IPS-NIHi7 (cell line): ENCODE results near the gene CNTN4.
A peak's percentile ranks its signal among the peaks of the same experiment; 100 is the strongest.

Source experiments
- DNase-seq: peaks from one replicate; pipeline ENCODE4 v3.0.0; 2012; ENCODE audit warnings: mixed read lengths; ENCODE audit errors: extremely low spot score

The CNTN4 gene

DNA sequence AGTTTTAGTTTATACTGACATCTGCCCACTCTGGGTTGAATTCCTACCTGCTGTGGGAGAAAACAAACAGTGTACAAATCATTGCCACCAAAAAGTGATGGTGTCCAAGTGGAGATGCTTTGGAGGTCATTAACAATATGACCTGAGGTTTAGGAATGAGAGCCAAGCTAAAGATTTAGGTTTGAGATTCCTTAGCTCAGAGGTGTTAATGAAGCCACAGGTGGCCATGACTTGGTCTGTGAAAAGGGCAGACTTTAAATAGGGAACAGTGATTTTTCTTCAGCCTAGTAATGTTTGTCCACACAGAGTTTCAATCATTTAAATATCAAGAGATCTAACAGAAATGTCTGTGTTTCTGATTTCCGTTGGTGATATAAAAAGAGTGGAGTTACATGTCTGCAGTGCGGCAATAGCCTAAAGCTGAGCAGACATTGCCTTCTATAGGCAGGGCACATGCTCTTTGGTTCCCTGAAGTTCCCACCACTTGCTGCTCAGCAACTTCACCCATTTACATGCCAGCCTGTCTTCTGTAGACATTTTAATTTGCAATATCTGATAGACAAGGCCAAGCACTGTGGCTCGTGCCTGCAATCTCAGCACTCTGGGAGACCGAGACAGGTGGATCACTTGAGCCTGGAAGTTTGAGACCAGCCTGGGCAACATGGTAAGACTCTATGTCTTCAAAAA, 588.3 kb downstream of the CNTN4 start:
- DNase-seq = no peak

DNA sequence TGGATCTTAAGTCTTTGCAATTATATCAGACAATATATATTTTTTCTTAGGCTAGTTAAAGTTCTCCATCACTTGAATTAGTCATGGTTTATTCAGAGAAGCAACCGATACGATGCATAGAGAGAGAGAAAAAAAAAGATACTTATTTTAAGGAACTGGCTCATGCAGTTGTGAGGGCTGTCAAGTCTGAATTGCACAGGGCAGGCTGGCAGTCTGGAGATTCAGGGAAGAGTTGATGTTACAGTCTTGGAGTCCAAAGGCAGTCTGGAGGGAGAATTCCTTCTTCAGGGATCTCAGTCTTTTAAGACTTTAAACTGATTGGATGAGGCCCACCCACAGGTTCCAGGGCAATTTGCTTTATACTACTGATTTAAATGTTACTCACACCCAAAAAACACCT, 598.9 kb downstream of the CNTN4 start:
- no peak for DNase-seq

GRCh38 chr3:2701471-2701870, 602.8 kb downstream of the CNTN4 start:
- no peak for DNase-seq

GRCh38 chr3:2706144-2706835, 607.6 kb downstream of the CNTN4 start:
- no peak for DNase-seq

DNA sequence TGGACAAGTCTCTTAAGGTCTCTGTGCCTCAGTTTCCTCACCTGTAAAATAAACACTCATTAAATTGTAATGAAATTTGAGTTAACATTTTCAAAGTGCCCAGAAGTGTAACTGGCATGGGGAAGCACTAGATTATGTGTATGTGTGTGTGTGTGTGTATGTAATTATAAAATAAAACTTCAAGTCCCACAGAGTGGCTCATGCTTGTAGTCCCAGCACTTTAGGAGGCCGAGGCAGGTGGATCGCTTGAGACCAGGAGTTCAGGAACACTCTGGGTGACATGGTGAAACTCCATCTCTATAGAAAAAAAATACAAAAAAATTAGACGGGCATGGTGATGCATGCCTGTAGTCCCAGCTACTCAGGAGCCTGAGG, 608.2 kb downstream of the CNTN4 start:
- no peak for DNase-seq

GRCh38 chr3:2711081-2711480, 612.4 kb downstream of the CNTN4 start:
- DNase-seq = no peak

DNA sequence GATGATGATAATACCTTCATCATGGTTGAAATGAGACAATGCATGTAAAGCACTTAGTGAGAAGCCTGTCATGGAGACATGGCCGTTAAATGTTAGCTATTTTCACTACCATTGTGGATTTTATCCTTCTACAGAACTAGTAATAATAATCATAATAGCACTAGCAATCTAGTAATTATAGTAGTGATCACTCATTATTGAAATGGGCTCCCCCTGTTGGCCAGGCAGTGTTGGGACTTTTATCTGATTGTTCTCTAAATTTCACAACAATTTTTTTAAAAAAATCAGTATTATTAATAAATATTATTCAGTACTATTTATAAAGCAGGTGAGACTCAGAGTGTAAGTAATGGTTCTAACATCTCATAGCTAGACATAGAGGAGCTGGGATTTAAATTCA, 615.3 kb downstream of the CNTN4 start:
- DNase-seq = no peak

GRCh38 chr3:2714834-2715233, 616.2 kb downstream of the CNTN4 start:
- DNase-seq = no peak

DNA sequence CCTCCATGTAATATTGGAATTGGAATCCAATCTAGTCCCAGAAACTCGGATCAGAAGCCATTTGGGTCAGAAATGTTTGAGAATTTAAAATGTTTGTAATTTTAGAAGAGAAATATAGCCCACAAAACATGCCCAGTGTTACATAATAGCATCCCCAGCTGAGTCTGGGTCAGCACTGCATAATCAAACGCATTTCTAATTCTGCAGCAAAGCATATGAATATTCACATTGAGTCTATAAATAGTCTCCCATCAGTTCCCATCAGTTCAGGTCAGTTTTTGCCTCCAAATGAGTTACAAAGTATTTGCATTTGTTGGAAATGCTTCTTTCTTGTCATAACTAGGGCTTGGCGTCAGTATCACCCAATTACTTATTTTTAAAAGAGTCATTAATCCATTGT, 628.4 kb downstream of the CNTN4 start:
- DNase-seq = no peak

- DNase-seq = no peak
Measured at GRCh38 chr3:2727610-2728318, 629.1 kb downstream of the CNTN4 start.

- DNase-seq = no peak
Measured at GRCh38 chr3:2731843-2732242, 633.2 kb downstream of the CNTN4 start.

- no peak for DNase-seq
Measured at GRCh38 chr3:2735392-2735894, 636.8 kb downstream of the CNTN4 start.

DNA sequence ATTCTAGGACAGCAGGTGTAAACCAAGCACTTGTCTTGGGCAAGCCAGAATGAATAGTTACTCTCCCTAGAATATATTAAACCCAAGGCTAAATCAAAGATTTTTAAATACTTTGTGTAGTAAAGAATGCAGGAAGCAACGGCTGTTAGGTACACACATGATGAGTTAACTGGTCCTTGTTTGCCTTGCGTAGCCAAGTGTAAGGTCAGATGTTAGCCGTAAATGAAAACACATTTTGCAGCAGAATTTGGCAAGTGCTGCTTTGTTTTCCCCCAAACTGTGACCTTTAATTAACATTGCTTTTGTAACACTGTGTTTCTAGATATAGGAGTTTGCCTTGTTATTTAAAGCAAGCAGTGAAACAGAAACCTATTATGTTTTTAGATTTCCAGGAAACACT, 642.9 kb downstream of the CNTN4 start:
- DNase-seq = no peak

- DNase-seq = peak; percentile 14
Measured at GRCh38 chr3:2765002-2765579, 666.4 kb downstream of the CNTN4 start.

- peak; percentile 13 for DNase-seq
Measured at GRCh38 chr3:2770451-2770850, 671.8 kb downstream of the CNTN4 start.

DNA sequence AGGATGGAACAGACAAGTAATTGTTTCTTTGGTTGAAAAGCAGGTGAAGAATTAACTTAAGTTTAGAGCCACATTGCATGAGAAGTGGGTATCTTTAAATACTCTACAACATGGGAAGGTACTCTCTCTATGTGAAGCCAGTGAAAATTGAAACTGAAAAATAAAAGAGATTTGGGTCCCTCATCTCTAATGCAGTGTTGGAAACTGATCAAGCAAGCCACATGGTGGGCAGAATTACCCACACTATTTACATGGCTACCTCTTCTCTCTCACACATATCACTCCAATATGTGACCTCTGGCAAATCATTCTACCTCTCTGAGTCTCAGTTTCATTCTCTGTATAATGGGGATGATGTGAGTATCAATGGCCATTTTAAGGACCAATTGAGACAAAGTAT, 672.5 kb downstream of the CNTN4 start:
- DNase-seq = no peak

GRCh38 chr3:2771741-2772140, 673.1 kb downstream of the CNTN4 start:
- DNase-seq = no peak

DNA sequence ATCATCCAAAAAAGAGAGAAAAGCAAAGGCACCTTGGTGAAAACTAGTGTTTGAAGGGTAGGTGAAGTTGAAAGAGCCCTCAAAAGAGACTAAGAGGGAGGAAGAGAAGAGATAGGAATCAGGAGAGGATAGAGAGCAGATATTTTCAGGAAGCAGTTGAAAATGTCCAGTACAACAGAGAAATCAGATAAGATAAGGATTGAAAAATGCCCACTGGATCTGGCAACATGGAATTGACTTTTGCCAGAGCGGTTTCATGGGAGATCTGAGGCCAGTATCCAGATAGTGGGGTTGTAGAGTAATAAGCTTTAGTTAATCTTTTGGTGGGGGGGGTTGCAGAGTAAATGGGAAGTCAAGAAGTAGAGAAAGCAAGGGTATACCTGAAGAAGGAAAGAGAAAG, 674.1 kb downstream of the CNTN4 start:
- DNase-seq = no peak

DNA sequence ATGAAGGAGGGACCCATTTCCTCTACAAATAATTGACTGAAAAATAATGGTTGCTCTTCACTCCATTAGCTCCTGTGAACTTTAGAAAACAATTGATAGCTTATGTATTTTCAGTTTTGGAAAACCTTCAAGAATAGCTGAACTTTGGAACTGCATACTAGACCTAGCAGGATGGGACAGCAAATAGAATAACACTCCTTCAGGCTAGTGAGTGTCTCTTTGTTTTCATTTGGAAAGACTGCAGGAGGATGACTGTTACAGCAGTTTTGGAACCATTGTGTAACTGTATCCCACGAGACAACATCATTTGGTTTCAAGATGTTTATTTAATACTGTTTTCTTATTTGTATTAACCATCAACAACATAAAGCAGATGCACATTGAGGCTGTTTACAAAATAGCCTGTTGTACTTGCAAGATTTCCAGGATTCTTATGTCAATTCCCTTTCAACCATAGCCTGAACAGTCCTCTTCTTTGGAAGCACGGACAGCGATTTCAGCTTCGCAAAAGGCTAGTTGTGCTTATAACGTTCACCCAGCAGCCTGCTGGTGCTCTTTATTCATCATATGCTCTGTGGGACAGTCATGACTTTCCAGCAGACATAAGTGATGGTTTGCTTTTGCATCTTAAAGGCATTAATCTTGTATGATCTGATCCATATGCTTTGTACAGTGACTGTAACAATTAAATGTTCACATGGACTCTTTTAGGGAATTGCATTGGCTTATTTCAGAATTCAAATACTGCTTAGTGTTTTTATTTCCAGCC, 676.0 kb downstream of the CNTN4 start:
- no peak for DNase-seq

- DNase-seq = no peak
Measured at GRCh38 chr3:2783261-2783660, 684.6 kb downstream of the CNTN4 start.

DNA sequence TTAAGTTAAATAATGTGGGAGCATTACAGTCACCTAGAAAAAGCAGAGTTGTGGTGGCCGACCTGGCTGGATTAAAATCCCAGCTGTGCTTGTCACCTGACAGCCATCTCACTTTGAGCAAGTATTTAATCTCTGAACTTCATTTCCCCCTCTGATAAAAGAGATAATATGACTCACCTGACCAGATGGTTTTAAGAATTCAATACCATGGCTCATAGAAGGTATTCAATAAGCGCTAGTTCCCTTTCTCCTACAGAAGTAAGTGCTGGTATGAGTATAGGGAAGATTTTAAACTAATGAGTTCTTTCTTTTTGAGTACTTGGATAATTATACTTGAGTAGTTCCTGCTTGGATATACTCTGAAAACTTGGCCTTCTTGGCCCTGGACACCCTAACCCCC, 686.0 kb downstream of the CNTN4 start:
- no peak for DNase-seq
